AG04450 (cell line): ENCODE data around the gene KRTAP2-3. TPM values are rescaled to one million over a fixed set of nuclear protein-coding genes. Genes with fewer than 3 reads are reported as not detected.
"Not testable (repeated sequence)": the region's sequence is repeated elsewhere in the genome, so short reads cannot be mapped to it uniquely, and the experiment has no call there.

ENCODE experiments used
- CTCF ChIA-PET: fragments of 300-600, 350-600 bp; formaldehyde crosslinking; extraction: SDS; loops from one replicate; lab custom pipeline; 2022; ENCODE audit warnings: antibody characterized with exemption, inconsistent platforms; lab: Charles Lee
- POLR2A ChIA-PET: fragments of 350-600 bp; formaldehyde crosslinking; extraction: SDS; loops from one replicate; lab custom pipeline; 2021; ENCODE audit warnings: antibody characterized with exemption, inconsistent platforms; lab: Yijun Ruan, JAX
- DNase-seq: peaks from one replicate; pipeline ENCODE4 v3.0.0-alpha.2; 2011; ENCODE audit warnings: low read depth, low spot score
- H3K27ac ChIP-seq: one replicate; pipeline ENCODE4 v1.5.1; 2012; ENCODE audit warnings: low read depth, low read length, control low read depth
- H3K27me3 ChIP-seq: one replicate; pipeline ENCODE4 v1.6.0; 2012; ENCODE audit warnings: low read length; ENCODE audit not compliant: control insufficient read depth, insufficient read depth
- H3K4me3 ChIP-seq: 2 replicates; pipeline ENCODE4 v1.5.1; 2011; ENCODE audit warnings: mild to moderate bottlenecking, low read depth, low read length, control low read depth
- H3K9me3 ChIP-seq: 2 replicates; pipeline ENCODE4 v1.5.1; 2012; ENCODE audit warnings: low read length; ENCODE audit not compliant: control insufficient read depth, insufficient read depth
- polyA plus RNA-seq: library from polyadenylated mRNA; depleted of rRNA; stranded (reverse); fragments of >200 nt; gene quantifications from 2 replicates; pipeline ENCODE4 v1.2.3, GENCODE V29; 2011
- TF ChIP-seq, protein P1 (sequence below): IDR thresholded peaks from 2 replicates; pipeline ENCODE4 v1.5.1; 2011; ENCODE audit warnings: low read depth, low read length, control low read depth, inconsistent platforms

Gene KRTAP2-3
- polyA plus RNA-seq, 1 experiment, result 1.3 TPM

DNA sequence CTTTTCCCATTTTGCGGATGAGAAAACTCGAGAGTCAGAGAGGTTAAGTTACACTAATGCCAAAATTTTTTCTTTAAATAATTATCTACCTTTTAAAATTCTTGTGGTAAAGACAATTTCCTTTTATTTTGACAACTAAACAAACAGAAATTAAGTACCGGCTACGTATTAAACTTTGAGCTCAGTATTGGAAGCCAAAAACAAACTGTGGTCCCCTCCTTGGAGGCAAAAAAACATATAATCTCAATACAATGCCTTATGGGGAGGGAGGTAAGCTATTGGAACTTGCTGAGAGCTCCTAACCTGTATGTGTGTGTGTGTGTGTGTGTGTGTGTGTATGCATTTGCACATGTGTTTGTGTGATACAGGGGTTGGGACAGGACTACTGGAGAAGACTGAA is 3.5 kb upstream of the KRTAP2-3 start:
- TF ChIP-seq, protein P1, sequence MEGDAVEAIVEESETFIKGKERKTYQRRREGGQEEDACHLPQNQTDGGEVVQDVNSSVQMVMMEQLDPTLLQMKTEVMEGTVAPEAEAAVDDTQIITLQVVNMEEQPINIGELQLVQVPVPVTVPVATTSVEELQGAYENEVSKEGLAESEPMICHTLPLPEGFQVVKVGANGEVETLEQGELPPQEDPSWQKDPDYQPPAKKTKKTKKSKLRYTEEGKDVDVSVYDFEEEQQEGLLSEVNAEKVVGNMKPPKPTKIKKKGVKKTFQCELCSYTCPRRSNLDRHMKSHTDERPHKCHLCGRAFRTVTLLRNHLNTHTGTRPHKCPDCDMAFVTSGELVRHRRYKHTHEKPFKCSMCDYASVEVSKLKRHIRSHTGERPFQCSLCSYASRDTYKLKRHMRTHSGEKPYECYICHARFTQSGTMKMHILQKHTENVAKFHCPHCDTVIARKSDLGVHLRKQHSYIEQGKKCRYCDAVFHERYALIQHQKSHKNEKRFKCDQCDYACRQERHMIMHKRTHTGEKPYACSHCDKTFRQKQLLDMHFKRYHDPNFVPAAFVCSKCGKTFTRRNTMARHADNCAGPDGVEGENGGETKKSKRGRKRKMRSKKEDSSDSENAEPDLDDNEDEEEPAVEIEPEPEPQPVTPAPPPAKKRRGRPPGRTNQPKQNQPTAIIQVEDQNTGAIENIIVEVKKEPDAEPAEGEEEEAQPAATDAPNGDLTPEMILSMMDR, result no peak
- no peak for DNase-seq
- ChIA-PET POLR2A (no interaction called here), CTCF (no interaction called here)
- Histone ChIP-seq H3K27ac (no peak overlapping the region), H3K27me3 (no peaks in the 10 kb centered on the region), H3K9me3 (no peaks in the 10 kb centered on the region), H3K4me3 (no peak overlapping the region)

DNA sequence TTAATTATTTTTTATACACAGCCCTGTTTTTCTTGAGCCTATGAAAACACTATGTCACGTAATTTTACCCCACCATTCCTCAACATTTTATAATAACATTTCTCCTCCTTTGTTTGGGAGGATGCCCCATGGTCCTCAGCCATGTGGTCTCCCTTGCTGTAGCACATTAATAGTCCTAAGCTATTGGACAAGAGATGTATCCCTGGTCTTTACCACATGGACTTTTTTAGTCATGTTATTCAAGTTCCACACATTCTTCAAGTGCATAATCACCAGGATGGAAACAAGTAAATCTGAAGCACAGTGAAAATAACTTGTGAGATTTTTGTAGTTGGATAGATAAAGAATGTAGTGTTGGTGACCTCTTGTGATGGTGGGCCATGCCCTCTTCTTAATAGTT is 2.0 kb upstream of the KRTAP2-3 start:
- Histone ChIP-seq H3K27me3 (no peaks in the 10 kb centered on the region), H3K27ac (peak overlapping the region; percentile 86), H3K9me3 (no peaks in the 10 kb centered on the region), H3K4me3 (no peak overlapping the region)
- ChIA-PET CTCF (interaction anchor here (1.2 kb wide), 1 partner anchor 487 kb away, joined by 3 read pairs; no protein-coding TSS in a partner anchor), POLR2A (interaction anchor here (1.2 kb wide), 1 partner anchor 14 kb away, joined by 3 read pairs; no protein-coding TSS in a partner anchor)
- peak; percentile 86 for DNase-seq
- TF ChIP-seq, protein P1, result no peak

DNA sequence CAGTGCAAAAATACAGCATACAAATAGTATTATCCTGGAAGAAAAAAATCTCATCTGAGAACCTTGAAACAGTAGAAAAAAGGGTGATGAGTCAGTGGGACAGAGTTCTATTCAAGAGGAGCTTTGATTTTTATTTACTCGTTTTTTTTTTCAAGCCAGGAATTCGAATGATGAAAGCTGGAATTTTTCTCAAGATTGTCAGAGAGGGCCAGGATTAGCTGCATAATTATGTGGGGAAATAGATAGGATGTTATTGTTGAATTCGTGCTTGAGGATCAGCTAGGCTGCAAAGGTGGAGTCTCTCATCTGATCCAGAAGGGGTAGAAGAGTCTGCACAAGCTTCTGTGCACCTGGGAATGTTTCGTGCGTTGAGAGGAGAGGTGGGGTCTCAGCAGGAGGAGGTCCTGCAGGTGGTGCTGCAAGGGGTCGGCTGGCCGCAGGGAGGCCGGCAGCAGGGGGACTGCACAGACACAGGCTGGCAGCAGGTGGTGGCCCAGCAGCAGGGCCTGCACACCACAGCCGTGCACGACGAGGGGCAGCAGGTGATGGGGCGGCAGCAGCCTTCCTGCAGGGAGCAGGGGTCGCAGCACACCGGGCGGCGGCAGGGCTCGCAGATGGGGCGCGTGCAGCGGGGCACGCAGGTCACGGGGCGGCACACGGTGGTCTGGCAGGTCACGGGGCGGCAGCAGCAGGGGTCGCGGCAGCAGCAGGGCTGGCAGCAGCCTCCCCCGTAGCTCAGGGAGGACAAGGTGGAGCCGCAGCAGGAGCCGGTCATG is 450 bp downstream of the KRTAP2-3 start:
- ChIA-PET CTCF (interaction anchor here (0.6 to 1.6 kb wide), 4 partner anchors 21 to 489 kb away, joined by 3 to 8 read pairs (median 4); no protein-coding TSS in a partner anchor), POLR2A (interaction anchor here (0.6 to 1.8 kb wide), 6 partner anchors 33 to 489 kb away, joined by 3 to 11 read pairs (median 4); partner anchors contain the start of gene KRTAP1-5)
- peak overlapping the region; percentile 85 for H3K27ac ChIP-seq
- H3K27me3 ChIP-seq, H3K4me3 ChIP-seq, H3K9me3 ChIP-seq: not testable (repeated sequence)
- peak; percentile 75 for DNase-seq

DNA sequence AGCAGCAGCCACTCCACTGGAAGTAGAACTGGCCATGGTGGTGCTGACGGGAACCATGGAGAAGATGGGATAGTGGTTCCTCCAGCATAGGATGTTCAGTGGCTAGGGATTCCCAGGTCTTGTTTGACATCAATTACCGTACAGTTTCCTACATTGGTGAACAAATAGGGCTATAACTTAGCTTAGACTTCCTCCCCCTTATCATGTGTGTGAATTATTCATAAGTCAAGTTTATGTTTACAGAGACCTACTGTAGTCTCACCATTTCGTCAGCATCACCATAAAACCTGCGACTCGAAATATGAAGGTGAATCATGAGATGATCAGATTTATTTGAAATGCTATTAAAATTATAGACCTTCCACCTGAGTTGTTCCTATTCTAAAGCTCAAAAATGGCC is 1.2 kb downstream of the KRTAP2-3 start:
- no peak overlapping the region for H3K4me3 ChIP-seq
- TF ChIP-seq, protein P1, result no peak
- DNase-seq, result no peak
- peak overlapping the region; percentile 49 for H3K27ac ChIP-seq
- H3K27me3 ChIP-seq, result no peaks in the 10 kb centered on the region
- POLR2A ChIA-PET, result interaction anchor here (0.6 to 1.8 kb wide), 6 partner anchors 32 to 490 kb away, joined by 3 to 11 read pairs (median 4); partner anchors contain the start of gene KRTAP1-5
- no peaks in the 10 kb centered on the region for H3K9me3 ChIP-seq
- CTCF ChIA-PET, result interaction anchor here (0.6 to 0.7 kb wide), 3 partner anchors 30 to 272 kb away, joined by 3 to 8 read pairs (median 3); no protein-coding TSS in a partner anchor

DNA sequence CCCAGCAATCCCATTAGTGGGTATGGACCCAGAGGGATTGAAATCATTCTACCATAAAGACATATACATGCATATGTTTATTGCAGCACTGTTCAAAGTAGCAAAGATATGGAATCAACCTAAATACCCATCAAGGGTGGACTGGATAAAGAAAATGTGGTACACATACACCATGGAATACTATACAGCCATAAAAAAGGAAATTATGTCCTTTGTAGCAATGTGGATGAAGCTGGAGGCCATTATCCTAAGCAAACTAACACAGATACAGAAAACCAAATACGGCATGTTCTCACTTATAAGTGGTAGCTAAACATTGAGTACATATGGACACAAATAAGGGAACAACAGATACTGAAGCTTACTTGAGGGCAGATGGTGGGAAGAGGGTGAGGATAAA is 2.4 kb downstream of the KRTAP2-3 start:
- TF ChIP-seq, protein P1, result no peak
- no peaks in the 10 kb centered on the region for H3K27me3 ChIP-seq
- H3K27ac ChIP-seq, result no peak overlapping the region
- no peak for DNase-seq
- no peaks in the 10 kb centered on the region for H3K9me3 ChIP-seq
- H3K4me3 ChIP-seq, result no peak overlapping the region
- CTCF ChIA-PET, result no interaction called here
- POLR2A ChIA-PET, result no interaction called here

DNA sequence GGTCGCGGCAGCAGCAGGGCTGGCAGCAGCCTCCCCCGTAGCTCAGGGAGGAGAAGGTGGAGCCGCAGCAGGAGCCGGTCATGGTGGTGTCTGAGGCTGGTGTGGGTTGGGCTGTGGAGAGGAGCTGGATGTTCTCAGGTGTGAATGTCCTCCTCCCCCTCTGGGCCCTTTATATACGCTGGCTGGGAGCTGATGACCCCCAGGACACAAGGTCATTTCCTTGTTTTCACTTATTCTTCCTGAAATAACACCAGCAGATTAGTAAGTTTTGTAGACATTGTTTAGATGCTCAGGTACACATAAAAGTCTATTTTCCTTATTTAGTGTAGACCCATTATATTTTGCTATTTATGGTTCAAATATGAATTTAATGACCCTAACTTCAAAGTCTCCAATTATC is 4.8 kb downstream of the KRTAP2-3 start, which contains the start of gene KRTAP2-2:
Gene KRTAP2-2 (minus strand): TSS at position 101 of the 400 bp plus-strand sequence. CDS start 19 bp downstream, at position 82.
- H3K27me3 ChIP-seq, H3K9me3 ChIP-seq, H3K4me3 ChIP-seq, DNase-seq, POLR2A ChIA-PET, H3K27ac ChIP-seq: not testable (repeated sequence)
- CTCF ChIA-PET, result interaction anchor here (1.3 kb wide), 1 partner anchor 273 kb away, joined by 3 read pairs; no protein-coding TSS in a partner anchor

DNA sequence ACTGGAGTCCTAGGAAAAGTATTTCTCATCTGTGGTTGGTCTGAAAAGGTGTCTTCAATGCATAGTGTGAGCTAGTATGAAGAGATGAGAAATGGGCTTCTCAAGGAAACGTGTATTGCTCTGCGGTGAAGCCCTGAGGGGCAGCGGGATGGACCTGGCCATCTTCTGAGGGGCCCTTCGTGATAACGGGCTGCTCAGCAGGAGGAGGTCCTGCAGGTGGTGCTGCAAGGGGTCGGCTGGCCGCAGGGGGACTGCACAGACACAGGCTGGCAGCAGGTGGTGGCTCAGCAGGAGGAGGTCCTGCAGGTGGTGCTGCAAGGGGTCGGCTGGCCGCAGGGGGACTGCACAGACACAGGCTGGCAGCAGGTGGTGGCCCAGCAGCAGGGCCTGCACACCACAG is 5.4 kb downstream of the KRTAP2-3 start:
- POLR2A ChIA-PET, H3K27me3 ChIP-seq: not testable (repeated sequence)

More for the DNA sequence above, 5.4 kb downstream of the KRTAP2-3 start:
- CTCF ChIA-PET, DNase-seq, H3K9me3 ChIP-seq, H3K4me3 ChIP-seq, H3K27ac ChIP-seq: not testable (repeated sequence)
